GM12892 (cell line): Measurements from ENCODE around the gene SLBP.

Source experiments
- POLR2A ChIP-seq: IDR thresholded peaks from 2 replicates; pipeline ENCODE4 v1.6.1; 2011; ENCODE audit warnings: low read depth, low read length, control low read depth
- POLR2AphosphoS5 ChIP-seq: IDR thresholded peaks from 2 replicates; pipeline ENCODE4 v1.6.1; 2011; ENCODE audit warnings: low read depth, low read length, control low read depth

- no peak for TF ChIP-seq POLR2AphosphoS5
- no peak for TF ChIP-seq POLR2A
Observed at GRCh38 chr4:1682860-1683259, 29.3 kb downstream of the SLBP start.
